HuH-7 (cell line): ENCODE measurements around the gene CNPPD1.
A peak's percentile ranks its signal among the peaks of the same experiment; 100 is the strongest.

Experiments used
- DNase-seq: peaks from one replicate; pipeline ENCODE4 v3.0.0; 2011; ENCODE audit warnings: low spot score

CNPPD1 gene

DNA sequence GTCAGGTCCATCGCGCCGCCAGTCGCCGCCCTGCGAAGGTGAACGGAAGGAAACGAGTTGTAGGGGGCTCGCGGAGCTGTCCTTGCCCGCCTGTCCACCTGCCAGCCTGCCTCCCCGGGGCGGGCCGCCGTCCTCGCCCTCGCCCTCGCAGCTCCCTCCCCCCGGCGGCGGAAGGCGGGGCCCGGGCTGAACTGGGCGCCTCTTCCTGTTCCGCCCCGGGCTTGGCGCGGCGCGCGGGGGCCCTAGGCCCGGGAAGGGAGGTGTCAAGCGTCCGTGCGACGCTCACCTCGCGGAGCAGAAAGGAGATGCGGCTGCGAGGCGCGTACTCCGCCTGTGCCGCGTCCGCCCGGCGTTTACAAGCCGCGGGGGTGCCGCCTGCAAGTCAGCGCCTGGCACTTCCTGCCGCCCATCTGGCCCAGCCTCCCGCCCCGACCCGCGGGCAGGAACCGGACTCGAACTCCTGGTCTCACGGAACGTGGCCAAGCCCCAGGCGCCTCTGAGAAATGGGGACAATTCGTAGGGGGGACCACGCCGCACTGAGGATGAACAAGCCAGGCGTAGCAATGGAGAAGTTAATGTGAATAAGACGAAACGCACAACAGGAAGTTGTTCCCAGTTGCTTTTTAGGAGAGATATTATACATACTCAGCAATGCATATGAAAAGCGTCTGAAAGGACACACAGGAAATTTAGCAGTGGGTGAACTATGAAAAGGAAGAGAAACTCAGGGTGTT is at the start of gene CNPPD1:
Gene CNPPD1, minus strand, starts transcription at position 108 of the 734 bp plus-strand sequence. Its CDS starts 97 bp downstream, at position 11.
- DNase-seq = peak; percentile 78

GRCh38 chr2:219225350-219225749 is 48.6 kb upstream of the CNPPD1 start:
- DNase-seq = no peak

DNA sequence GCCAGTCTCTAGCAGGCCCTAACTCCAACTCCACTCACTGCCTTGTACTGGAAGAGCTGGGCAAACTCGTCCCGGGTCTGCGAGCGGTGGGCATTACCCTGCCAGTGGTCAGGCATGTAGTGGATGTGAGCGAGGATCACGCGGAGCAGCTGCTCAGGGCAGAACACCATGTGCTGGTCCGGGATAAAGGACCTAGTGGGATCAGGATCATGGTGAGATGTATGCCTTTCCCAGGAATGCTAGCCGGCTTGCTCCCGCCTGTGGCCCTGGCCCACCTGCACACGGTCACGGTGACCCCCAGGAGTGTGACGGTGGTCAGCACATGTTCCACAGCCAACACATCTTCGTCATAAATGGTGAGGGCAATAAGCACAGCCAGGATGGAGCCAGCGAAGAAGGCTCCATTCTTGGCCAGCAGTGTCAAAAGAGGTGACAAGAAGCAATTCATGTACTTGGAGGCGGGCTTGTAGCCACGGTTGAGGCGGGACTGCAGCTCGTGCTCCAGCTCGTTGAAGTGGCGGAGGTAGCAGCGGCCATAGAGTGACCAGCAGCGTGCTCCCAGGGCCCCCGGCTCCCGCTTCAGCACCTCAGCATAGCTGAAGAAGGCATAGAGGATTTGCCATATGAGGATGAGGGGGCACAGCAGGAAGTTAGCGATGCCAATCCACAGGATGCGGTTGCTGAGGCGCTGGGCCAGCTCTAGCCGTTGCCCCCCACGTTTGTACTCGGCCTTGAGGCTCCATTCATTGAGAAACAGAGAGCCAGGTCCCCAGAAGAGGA is 47.3 kb upstream of the CNPPD1 start:
- DNase-seq = no peak

- no peak for DNase-seq
These were observed 45.3 kb upstream of the CNPPD1 start for GRCh38 chr2:219221957-219222518.

DNA sequence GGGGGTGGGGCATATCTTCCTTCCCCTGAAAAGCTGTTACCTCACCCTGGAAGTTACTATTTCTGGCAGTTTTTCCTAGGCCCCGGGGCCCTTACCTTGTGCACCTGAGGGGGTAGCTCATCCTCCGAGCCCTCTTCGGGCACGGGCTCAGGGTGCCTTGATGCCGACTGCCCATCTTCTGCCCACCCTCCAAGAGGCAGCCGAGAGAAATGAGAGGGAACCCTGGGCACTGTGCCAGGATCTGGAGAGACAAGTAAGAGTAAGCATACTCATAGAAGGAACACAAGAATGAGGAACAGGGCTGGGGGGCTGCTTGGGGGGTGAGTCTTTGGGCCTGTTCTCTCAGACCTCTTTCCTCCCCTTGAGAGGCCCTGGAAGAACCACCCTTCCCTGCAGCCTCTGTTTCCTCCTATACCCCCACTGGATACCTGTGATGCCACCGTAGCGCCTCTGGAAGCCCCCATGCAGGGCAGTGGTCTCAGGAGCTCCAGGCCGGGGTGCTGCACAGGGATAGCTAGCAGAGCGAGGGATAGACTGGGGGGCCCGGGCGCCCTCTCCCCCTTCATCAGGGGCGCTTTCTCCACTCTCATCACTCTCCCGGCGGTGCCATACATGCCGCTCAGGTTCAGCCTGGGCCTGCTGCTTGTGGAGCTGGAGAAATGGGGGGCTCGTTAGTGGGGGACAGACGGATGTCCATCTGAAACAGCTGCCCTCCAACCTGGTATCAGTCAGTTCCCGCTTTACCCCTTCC is 44.1 kb upstream of the CNPPD1 start:
- DNase-seq = no peak

DNA sequence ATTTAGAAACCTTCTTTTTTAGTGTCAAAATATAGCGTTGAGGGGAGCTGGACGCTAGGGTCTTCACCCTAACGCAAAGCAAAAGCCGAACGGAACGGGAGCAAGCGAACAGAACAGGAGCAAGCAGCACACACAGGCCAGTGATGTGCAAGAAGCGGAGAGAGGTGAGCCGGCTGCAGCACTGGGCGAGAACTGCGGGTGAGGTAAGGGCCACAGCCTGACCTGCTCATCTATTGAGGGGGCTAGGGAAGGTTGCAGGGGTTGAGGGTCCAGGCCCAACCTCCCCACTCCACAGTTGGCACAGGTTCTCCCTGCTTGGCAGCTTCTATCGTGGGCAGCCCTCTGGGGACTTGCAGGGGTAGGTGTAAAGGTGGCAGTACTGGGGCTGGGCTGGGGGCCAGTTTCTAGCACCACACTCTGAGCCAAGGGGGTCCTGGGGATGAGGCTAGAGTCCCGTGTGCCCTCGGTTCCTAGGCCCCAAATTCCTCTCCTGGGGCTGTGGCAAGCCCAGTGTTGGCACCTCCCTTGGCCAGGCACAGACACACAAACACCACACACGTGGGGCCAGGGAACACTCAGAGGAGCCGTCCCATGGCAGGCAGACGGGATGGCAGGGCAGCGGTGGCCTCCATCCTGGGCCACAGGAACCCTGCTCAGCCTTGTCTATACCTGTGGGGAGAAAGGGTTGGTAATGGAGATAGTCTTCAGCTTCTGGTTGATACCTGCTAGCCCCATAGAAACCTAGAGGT is 43.2 kb upstream of the CNPPD1 start:
- no peak for DNase-seq

DNA sequence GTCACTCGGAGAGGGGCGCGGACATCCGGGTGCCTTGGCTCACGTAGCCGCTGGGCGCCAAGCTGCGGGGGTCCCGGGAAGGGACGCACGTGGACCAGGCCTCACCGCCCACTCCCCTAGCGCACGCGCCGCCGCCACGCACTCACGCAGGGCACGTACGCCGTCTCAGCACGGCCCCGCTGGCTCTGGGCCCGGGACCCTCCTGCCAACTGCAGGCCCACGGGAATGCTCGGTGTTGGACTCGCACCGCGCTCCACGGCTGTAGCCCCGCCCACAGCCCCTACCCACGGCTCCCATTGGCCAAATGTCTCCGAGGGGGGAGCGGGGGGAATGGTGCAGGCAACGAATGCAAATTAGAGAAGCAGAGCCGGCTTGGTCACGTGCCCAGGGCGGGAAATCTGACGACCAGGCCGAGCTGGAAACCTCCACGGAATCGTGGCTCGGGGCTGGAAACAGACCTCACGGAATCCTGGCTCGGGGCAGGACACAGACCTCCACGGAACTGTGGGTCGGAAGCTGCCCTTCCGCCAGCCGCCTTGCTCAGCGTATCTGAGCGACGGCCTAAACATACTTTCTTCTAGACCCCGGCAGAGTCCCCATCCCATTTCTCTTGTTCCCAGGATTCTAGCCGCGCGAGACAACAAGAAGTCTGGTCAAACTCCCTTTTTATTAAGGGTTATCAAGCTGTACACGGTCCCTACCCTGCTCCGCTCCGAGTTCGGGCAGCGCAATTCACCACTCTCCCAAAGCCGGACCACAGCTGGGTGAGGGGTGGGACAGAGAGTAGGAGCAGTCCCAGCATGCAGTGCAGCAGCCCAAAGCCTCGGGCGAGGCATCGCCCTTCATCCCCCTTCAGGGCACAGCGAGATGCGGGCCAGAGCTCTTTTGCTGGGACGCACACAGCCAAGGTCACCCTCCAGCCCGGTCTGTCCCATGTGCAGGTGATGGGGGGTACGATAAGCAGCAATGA is 42.3 kb upstream of the CNPPD1 start, which contains the start of gene ABCB6:
Gene ABCB6, minus strand, starts transcription at position 227 of the 970 bp plus-strand sequence. CDS start 285 bp downstream, outside the sequence.
- peak; percentile 98 for DNase-seq

DNA sequence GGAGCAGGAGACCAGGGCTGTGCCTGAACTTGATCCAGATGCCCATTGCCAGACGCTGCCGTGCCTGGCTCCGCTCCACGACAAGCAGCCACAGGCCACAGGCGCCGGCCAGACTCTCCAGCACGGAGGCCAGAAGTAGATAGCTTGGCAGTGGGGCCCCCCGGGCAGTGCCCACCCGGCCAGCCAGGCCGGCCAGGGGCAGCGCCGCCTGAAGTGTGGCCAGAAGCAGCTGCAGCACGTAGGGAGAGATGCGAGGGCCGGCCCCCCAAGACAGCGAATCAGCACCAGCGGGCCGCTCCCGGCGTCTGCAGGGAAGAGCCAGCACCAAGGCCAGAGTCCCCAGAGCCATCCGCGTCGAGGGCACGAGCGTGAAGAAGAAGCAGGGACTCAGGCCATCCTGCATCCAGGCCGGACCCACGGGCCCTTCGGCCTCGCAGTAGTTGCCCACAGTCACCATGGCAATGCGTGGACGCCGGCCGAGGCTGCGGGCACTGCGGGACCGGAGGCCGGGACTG is 41.5 kb upstream of the CNPPD1 start:
- DNase-seq = peak; percentile 49

GRCh38 chr2:219216535-219216915 is 39.8 kb upstream of the CNPPD1 start:
- DNase-seq = no peak

DNA sequence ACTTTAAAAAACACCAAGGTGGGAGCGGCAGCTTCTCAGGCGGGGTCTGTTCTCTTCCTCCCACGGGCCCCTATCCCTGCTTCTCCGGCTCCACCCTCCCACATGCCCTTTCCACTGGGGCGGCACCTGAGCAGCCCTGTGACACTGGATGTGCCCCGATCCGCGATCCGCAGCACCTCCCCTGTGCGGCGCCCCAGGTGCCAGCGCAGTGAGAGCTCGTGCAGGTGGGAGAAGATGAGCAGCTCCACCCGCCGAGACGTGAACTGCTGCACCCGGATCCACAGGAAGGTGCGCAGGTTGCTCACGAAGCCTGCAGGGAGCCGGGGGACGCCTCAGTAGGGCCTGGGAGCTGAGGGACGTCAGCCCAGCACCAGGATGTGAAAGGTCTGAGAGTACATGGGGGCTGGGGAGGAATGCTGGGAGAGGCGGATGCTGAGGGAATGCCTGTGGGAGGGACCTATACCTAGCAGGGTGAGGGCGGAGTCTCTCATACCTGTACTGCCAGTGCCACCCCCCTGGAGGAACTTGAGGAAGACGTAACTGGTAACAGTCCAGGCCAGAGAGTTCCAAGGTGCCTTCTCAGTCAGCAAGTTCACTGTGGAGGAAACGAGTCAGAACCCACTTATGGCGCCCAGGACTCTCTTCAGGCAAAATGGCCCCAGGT is 39.3 kb upstream of the CNPPD1 start:
- DNase-seq = no peak

DNA sequence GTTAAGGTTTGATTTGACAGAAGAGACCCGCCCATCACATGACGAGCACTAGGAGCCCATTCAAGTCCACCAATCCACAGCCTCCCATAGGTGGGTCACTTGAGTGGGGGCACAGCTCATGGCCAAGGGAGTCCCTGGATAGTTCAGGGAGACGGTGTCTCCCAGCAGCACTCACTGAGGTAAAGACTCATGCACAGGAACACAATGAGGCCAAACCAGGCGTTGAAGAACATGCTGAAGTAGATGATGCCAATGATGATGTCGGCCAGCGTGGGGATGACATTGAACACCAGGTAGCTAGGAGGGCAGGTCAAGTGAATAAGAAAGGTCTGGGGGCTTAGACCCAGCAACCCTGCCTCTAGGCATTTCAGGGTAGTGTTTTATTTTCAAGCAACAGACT is 38.1 kb upstream of the CNPPD1 start:
- DNase-seq = no peak

- DNase-seq = no peak
These were observed 37.4 kb upstream of the CNPPD1 start for GRCh38 chr2:219214141-219214540.

DNA sequence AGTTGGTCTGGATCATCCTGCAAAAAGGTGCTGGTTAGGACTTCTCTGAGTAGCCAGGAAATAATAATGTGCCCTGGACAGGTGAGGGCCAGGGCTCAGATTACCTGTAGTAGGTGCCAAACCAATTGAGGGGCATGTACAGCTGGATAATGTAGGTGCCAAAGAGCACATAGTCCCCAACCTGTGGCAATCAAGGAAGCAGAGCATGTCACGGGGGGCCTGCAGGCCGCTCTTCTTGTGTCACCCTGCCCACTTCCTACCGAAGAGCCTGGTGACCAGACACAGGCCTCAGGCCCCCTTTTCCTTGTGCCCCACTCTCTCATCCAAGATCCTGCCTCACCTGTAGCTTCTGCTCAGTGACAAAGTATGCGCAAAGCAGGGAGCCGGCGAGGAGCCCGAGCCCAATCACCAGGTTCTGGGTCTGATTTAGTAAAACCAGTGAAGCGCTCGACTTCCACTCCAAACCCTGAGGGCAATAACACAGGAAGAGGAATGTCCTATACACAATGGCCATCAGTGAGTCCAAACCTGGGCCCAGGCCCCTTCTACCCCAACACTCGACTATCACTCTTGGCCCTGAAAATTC is 36.9 kb upstream of the CNPPD1 start:
- no peak for DNase-seq

DNA sequence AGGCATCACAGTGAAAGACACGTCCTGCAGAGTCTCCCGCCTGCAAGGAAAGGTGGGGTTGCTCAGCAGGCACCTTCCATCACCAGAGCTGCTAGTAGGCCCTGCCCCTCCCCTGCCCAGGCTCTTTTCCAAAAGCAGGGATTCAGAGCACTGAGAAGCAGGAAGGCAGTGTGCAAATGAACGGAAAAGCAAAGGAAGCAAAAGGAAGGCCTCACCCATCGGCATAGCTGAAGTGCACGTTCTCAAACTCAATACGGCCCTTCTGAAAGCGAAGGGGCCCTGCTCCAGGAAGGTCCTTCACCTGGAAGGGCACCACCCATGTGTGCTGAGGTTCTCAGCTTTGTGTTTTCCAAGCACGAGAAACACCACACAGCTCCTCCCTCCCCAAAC is 36.3 kb upstream of the CNPPD1 start:
- DNase-seq = no peak

GRCh38 chr2:219210886-219211362 is 34.2 kb upstream of the CNPPD1 start:
- DNase-seq = no peak

- no peak for DNase-seq
These were observed 33.6 kb upstream of the CNPPD1 start for GRCh38 chr2:219210196-219210885.

DNA sequence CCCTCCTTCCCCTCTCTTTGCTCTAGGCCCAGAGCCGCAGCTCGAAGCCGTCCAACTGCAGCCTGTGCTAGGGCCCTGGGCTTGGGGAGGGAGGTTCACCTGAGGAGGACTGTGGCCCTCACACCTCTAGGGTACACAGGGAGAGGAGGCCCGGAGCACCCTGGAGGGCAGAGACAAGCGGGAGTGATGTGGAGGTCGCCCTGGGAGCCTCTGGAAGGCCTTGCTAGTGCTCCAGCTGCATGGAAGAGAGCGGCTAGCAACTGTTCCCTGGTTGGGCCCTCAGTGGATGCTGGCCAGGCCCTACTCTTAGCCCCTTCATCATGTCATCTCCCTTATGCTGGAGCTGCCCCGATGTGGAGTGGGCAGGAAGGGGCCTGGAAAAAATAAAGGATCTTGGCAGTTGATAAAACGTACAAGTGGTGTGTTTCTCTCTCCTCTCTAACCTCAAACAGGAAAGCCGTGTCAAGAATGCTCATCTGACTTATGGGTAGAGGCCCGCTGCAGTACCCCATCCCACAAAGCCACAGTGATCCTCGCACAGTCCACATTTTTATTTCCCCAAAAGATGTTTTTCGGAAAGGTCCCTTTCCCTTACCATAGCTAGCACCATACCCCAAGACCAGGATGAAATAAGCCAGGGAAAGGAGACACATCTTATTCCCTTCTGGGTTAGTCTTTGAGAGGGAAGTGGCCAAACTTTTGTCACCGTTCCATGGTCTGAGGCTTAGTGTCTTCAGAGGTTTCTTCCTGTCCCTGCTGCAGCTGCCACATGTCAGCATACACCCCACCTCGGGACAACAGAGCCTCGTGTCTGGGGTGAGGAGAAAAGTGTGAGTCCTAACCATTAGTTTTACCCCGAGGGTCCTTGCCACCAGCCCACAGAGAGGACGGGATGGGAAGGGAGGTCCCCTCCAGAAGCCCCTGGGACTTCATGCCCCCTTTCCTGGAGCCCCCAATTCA is 32.8 kb upstream of the CNPPD1 start:
- DNase-seq = no peak
